ENCODE data around the gene GNPTG. TPM values are rescaled to one million over a fixed set of nuclear protein-coding genes. Genes with fewer than 3 reads are reported as not detected.

The GNPTG gene
- total and polyA plus RNA-seq, 2 of the 13 experiments (the other 11 are each of a cell fraction or from before 2014, with no cell fraction given), result 22.7 to 71.1 TPM

DNA sequence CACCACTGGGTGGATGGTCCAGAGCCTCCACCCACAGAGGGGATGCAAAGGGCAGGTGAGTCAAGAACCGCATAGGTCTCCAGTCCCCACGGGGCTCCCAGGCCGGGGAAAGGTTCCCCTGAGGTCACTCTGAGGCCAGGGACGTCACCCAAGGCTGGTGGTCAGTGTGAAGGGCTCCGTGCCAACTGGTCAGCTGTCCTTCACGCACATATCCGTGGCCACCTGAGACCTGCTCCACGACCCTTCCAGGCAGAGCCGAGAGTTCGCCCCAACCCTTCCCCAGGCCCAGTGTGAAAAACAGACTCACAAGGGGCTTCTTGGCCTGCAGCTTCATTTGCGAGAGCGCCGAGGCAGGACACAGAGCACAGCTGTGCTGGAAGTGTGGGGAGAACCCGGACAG lies 2.8 kb upstream of the GNPTG start:
- ATAC-seq, result no peak
- POLR2A ChIA-PET, result no interaction called here

More for the DNA sequence above, 2.8 kb upstream of the GNPTG start:
- CTCF ChIA-PET (ENCODE audit: low intra/inter-chr PET ratio, low total read pairs), result no interaction called here
- DNase-seq (ENCODE audit: low spot score) (no peak), FAIRE-seq (no peak)
- peaks cover 6 to 14% of the 10 kb centered on the region in 2 experiments; a peak in 4 of 5 replicates for H3K36me3 ChIP-seq (replicated peaks in 1 of 2; ENCODE audit: control insufficient read depth in 1 of 2, insufficient read depth in 2 of 2, low read length in 2 of 2)
- BruUV-seq (replicated peaks), result no TSS peak
- H3K27ac ChIP-seq (ENCODE audit: extremely low read length, insufficient read depth, low read length), result no peak overlapping the region
- intact Hi-C loops (cut with micrococcal nuclease; ENCODE audit: unreplicated experiment), result no loop called here
- peaks cover 34% of the 10 kb centered on the region for H3K79me2 ChIP-seq (ENCODE audit: insufficient read depth, low read length)
- no peaks in the 10 kb centered on the region for H3K9me3 ChIP-seq (ENCODE audit: low read length)
- H3K9ac ChIP-seq (ENCODE audit: insufficient read depth, low read depth, low read length), result no peak overlapping the region
- no peak overlapping the region for H3K4me2 ChIP-seq (ENCODE audit: low read depth, low read length)
- H4K20me1 ChIP-seq (ENCODE audit: insufficient read depth, low read length), result no peaks in the 10 kb centered on the region
- H2AFZ ChIP-seq (ENCODE audit: low read length), result no peak overlapping the region
- H3K4me3 ChIP-seq (replicated peaks in 1 of 3; ENCODE audit: insufficient read depth in 1 of 3, low read depth in 2 of 3, low read length in 3 of 3), result no peak overlapping the region
- no peak for TF ChIP-seq ZNF354B (CRISPR knock-in tag; IDR thresholded peaks at IDR 0.05)
- no peak for TF ChIP-seq ZFP36L1 (CRISPR knock-in tag; IDR thresholded peaks at IDR 0.05)
- TF ChIP-seq, protein P1, sequence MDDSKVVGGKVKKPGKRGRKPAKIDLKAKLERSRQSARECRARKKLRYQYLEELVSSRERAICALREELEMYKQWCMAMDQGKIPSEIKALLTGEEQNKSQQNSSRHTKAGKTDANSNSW (CRISPR knock-in tag; IDR thresholded peaks at IDR 0.05; ENCODE audit: borderline replicate concordance), result no peak
- TF ChIP-seq HMGA1 (CRISPR knock-in tag; conservative IDR thresholded peaks at IDR 0.05), result no peak
- TF ChIP-seq GABPA (IDR thresholded peaks at IDR 0.05; ENCODE audit: low read depth, low read length), result no peak
- TF ChIP-seq GABPA (CRISPR knock-in tag; IDR thresholded peaks at IDR 0.05; ENCODE audit: low read depth), result no peak
- no peak for TF ChIP-seq RBM39 (IDR thresholded peaks at IDR 0.05; ENCODE audit: low read depth, low read length, poor library complexity, severe bottlenecking)
- no peak for TF ChIP-seq HMG20B (CRISPR knock-in tag; conservative IDR thresholded peaks at IDR 0.05)
- TF ChIP-seq, protein P2, sequence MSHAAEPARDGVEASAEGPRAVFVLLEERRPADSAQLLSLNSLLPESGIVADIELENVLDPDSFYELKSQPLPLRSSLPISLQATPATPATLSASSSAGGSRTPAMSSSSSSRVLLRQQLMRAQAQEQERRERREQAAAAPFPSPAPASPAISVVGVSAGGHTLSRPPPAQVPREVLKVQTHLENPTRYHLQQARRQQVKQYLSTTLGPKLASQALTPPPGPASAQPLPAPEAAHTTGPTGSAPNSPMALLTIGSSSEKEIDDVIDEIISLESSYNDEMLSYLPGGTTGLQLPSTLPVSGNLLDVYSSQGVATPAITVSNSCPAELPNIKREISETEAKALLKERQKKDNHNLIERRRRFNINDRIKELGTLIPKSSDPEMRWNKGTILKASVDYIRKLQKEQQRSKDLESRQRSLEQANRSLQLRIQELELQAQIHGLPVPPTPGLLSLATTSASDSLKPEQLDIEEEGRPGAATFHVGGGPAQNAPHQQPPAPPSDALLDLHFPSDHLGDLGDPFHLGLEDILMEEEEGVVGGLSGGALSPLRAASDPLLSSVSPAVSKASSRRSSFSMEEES (CRISPR knock-in tag; IDR thresholded peaks at IDR 0.05), result no peak
- TF ChIP-seq ZNF430 (CRISPR knock-in tag; IDR thresholded peaks at IDR 0.05), result no peak
- TF ChIP-seq, protein P3, sequence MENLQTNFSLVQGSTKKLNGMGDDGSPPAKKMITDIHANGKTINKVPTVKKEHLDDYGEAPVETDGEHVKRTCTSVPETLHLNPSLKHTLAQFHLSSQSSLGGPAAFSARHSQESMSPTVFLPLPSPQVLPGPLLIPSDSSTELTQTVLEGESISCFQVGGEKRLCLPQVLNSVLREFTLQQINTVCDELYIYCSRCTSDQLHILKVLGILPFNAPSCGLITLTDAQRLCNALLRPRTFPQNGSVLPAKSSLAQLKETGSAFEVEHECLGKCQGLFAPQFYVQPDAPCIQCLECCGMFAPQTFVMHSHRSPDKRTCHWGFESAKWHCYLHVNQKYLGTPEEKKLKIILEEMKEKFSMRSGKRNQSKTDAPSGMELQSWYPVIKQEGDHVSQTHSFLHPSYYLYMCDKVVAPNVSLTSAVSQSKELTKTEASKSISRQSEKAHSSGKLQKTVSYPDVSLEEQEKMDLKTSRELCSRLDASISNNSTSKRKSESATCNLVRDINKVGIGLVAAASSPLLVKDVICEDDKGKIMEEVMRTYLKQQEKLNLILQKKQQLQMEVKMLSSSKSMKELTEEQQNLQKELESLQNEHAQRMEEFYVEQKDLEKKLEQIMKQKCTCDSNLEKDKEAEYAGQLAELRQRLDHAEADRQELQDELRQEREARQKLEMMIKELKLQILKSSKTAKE (CRISPR knock-in tag; IDR thresholded peaks at IDR 0.05; ENCODE audit: borderline replicate concordance), result no peak
- TF ChIP-seq, protein P4, sequence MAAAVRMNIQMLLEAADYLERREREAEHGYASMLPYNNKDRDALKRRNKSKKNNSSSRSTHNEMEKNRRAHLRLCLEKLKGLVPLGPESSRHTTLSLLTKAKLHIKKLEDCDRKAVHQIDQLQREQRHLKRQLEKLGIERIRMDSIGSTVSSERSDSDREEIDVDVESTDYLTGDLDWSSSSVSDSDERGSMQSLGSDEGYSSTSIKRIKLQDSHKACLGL (CRISPR knock-in tag; IDR thresholded peaks at IDR 0.05), result no peak
- TF ChIP-seq, protein P5, sequence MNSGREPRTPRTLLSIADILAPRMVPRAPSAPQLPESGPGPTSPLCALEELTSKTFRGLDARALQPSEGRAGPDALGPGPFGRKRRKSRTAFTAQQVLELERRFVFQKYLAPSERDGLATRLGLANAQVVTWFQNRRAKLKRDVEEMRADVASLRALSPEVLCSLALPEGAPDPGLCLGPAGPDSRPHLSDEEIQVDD (CRISPR knock-in tag; IDR thresholded peaks at IDR 0.05; ENCODE audit: borderline replicate concordance), result no peak
- TF ChIP-seq MYNN (CRISPR knock-in tag; IDR thresholded peaks at IDR 0.05; ENCODE audit: low read depth), result no peak
- in situ Hi-C loops (cut with HindIII; ENCODE audit: extremely low pct_ligation_motif_present, low pct_unique_long_range_greater_than_20kb), result no loop called here
- WGBS (ENCODE audit: low lambda C conversion rate), result 91% methylated on average over 4 of the region's 14 CpGs
- no peaks in the 10 kb centered on the region; a peak in 1 of 5 replicates for H3K27me3 ChIP-seq (ENCODE audit: control insufficient read depth in 1 of 2, insufficient read depth in 2 of 2, low read length in 2 of 2)
- H3K4me1 ChIP-seq (ENCODE audit: insufficient read depth, low read length), result peaks cover 32% of the 10 kb centered on the region
